AG09319 (cell line): Measurements from ENCODE around the gene UFD1.

Source experiments
- DNase-seq: peaks from one replicate; pipeline ENCODE4 v3.0.0-alpha.2; 2010; ENCODE audit warnings: low read depth; ENCODE audit errors: extremely low read depth
- TF ChIP-seq, protein P1 (sequence below): IDR thresholded peaks from 2 replicates; pipeline ENCODE4 v1.5.1; 2011; ENCODE audit warnings: low read depth, mild to moderate bottlenecking, inconsistent platforms, low read length, moderate library complexity

Gene UFD1

DNA sequence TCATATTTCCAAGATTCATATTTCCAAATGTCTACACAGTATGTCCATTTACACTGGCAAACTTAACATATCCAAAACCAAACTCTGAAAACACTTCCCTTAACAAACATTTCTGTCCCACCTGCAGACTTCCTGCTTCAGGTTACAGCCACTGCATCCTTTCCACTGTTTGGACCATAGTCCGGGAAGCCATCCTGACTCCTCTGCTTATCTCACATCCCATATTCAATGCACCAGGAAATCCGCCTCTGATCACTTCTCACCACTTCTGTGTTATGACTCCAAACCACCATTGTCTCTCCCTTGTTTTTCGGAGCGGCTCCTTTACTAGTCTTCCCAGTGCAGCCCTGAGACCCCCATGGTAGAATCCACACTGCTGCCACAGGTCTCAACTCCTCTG is 77.5 kb downstream of the UFD1 start:
- TF ChIP-seq, protein P1, sequence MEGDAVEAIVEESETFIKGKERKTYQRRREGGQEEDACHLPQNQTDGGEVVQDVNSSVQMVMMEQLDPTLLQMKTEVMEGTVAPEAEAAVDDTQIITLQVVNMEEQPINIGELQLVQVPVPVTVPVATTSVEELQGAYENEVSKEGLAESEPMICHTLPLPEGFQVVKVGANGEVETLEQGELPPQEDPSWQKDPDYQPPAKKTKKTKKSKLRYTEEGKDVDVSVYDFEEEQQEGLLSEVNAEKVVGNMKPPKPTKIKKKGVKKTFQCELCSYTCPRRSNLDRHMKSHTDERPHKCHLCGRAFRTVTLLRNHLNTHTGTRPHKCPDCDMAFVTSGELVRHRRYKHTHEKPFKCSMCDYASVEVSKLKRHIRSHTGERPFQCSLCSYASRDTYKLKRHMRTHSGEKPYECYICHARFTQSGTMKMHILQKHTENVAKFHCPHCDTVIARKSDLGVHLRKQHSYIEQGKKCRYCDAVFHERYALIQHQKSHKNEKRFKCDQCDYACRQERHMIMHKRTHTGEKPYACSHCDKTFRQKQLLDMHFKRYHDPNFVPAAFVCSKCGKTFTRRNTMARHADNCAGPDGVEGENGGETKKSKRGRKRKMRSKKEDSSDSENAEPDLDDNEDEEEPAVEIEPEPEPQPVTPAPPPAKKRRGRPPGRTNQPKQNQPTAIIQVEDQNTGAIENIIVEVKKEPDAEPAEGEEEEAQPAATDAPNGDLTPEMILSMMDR: no peak
- no peak for DNase-seq

- DNase-seq: no peak
- TF ChIP-seq, protein P1: no peak
Observed at GRCh38 chr22:19400881-19401280, 78.1 kb downstream of the UFD1 start.
